Measurements from ENCODE around the gene PLD6.

Gene PLD6

DNA sequence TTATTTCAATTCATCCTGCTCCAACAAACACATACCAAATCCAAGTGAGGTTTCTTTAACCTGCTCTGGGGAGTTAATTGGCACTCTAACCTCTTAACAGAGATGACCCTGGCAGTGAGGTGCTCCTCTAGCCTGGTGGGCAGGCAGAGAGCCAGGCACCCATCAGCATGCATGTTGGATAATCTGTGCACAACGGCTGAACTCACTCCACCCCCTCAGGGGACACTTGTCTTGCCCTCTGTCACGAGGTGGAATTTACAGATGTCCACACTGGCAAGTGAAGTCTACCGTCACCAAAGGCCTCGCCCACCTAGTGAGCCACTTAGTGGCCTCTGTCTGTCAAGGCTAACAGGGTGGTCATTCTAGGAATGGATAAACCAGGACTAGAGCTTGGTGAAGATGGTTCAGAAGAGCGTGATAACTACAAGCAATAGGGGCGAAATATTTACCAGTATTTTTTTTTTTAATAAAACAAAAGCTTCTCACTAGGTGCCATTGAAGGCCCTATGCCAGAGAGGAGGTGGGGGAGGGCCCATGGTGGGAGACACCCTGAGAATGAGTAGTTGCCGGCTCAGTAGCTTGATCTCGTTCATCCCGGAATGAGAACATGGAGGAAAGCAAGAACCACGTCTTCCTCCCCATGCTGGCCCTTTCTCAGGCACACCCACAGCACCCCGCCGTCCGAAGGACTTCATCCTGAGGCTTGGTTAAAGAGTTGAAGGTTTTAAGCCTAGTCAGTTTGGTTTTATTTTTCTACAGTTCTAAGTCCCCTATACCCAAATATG lies 25.2 kb downstream of the PLD6 start:
- TF ChIP-seq ZNF274 (IDR thresholded peaks at IDR 0.05; ENCODE audit: low read depth, low read length): no peak
- H3K4me3 ChIP-seq (ENCODE audit: low read length): no peak overlapping the region

DNA sequence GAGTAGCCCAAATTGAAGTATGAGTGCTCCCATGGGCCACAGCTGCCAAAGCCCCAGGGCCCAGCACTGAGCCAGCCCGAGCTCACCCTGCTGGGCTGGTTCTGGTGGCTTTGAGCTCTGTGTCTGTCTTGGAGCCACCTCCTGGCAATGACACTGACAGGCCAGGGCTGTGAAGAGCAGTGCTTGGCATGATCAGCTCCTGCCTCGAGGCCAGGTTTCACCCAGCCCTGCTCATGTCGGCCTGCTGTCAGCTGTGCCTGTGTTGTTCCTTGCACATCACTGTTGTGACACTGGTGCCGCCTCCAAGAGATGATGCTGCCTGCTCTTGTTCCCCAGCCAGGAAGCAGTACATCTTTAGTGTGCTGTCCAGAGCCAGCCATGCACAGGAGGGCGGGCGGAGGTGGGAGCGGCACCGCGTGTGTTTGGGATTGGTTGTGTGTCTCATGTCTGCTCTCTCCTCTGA lies 26.0 kb downstream of the PLD6 start:
- H3K4me3 ChIP-seq (ENCODE audit: low read length): no peak overlapping the region
- no peak for TF ChIP-seq ZNF274 (IDR thresholded peaks at IDR 0.05; ENCODE audit: low read depth, low read length)

DNA sequence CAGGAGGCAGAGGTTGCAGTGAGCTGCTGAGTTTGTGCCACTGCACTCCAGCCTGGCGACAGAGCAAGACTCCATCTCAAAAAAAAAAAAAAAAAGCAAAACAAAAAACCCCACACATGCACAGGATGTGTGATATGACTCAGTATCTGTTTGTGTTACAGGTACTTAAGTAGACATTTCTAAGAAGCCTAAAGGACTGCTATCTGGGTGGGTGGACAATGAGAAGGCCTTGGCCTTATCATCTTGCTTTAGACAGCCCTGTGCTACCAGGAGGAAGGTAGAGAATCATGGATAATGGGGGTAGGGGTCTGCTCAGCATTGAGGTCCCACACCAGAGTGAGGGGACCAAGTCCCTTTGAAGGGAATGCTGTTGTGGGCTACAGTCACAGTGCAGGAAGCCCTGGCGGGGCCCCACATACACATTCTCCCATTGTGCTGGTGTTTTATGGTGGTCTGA lies 26.7 kb downstream of the PLD6 start:
- no peak for TF ChIP-seq ZNF274 (IDR thresholded peaks at IDR 0.05; ENCODE audit: low read depth, low read length)
- no peak overlapping the region for H3K4me3 ChIP-seq (ENCODE audit: low read length)

DNA sequence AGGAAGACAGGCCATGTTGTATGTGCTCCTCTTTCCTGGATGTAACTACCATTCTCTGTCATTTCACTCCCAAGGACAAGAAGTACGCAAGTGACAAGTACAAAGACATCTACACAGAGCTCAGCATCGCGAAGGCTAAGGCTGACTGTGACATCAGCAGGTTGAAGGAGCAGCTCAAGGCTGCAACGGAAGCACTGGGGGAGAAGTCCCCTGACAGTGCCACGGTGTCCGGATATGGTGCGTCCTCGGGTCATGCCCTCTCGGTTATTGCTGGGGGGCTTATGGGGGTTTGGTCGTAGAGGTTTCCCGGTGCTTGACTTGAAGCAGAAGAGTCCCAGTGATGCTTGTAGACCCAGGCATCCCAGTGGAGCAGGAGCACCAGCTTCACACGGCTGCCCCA lies 29.0 kb downstream of the PLD6 start:
- H3K4me3 ChIP-seq (ENCODE audit: low read length): no peak overlapping the region
- TF ChIP-seq ZNF274 (IDR thresholded peaks at IDR 0.05; ENCODE audit: low read depth, low read length): no peak

DNA sequence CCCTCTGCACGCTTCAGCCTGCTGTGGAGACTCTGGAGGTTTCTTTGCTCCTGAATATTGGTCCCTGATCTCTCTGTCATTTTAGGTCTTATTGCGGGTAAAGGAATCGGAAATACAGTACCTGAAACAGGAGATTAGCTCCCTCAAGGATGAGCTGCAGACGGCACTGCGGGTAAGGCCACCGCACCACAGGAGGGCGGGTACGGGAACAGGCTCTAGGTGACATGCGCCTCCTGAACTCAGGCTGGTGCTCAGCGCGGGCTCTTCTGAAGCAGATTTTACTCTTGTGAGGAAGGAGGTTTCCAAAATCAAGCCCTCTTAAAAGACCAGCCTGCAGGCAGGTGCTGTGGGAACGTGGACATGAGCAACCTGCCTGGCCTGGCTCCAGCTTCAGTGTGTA lies 29.8 kb downstream of the PLD6 start:
- no peak overlapping the region for H3K4me3 ChIP-seq (ENCODE audit: low read length)
- no peak for TF ChIP-seq ZNF274 (IDR thresholded peaks at IDR 0.05; ENCODE audit: low read depth, low read length)

DNA sequence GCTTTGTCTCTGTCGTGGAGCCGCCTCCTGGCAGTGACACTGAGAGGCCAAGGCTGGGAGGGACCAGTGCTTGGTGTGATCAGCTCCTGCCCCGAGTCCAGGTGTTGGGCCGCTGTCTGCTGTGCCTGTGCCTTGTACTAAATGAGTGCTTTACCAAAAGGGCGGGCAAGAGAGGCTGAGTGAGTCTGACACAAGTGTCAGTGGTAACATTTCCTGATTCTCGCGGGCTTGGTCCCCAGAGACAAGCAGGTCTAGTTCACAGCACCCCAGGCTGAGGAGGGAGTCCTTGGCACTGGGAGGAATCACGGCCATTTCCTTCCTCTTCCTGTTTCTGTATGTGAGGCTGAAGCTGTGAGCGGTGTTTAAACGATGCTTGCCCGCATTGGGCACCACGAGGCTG lies 30.2 kb downstream of the PLD6 start:
- TF ChIP-seq ZNF274 (IDR thresholded peaks at IDR 0.05; ENCODE audit: low read depth, low read length): no peak
- no peak overlapping the region for H3K4me3 ChIP-seq (ENCODE audit: low read length)

DNA sequence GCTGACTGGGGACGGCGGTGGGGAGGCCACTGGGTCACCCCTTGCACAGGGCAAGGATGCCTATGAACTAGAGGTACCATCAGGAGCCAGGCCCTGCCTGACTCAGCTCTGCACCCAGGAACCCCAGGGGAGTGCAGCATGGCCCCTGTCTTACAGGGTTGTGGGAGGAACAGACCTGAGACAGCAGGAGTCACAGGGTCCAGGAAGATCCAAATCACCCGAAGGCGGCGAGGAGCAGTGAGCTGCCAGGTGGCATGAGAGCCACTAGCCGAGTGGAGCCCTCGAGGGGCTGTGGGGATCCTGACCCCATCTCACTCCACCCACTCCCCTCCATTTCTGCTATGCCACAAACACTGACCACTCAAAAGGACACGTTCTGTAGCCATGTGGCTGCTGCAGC lies 30.8 kb downstream of the PLD6 start:
- H3K4me3 ChIP-seq (ENCODE audit: low read length): no peak overlapping the region
- TF ChIP-seq ZNF274 (IDR thresholded peaks at IDR 0.05; ENCODE audit: low read depth, low read length): no peak

DNA sequence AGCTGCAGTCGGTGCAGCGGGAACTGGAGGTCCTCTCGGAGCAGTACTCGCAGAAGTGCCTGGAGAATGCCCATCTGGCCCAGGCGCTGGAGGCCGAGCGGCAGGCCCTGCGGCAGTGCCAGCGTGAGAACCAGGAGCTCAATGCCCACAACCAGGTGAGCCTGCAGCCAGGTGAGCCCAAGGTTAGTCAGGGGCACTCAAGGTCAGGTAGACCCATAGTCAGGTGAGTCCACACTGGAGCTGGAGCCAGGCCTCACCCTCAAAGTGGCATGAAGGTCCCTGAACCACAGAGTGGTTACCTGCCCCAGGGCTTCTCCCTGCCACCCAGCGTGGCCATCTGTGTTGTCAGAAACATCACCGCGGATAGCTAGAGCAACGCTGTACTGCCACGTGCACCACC lies 32.2 kb downstream of the PLD6 start:
- H3K4me3 ChIP-seq (ENCODE audit: low read length): no peak overlapping the region
- no peak for TF ChIP-seq ZNF274 (IDR thresholded peaks at IDR 0.05; ENCODE audit: low read depth, low read length)

DNA sequence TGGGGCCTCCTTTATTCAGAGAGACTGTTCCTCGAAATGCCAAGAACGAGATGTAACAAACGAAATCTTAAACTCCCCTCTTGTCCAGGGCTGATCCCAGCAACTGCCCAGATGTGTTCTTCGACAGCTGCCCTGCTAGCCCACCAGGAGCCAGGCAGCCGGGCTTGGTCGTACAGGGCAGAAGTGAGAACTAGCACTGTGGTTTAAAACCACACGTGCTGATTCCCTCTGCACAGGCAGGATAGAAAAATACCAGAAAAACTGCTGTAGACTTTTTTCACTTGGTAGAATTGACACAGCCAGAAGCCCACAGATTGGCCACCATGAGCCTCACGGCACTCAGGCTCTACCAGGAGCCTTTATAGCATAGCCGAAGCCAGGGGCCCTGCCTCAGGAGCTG lies 33.1 kb downstream of the PLD6 start:
- no peak overlapping the region for H3K4me3 ChIP-seq (ENCODE audit: low read length)
- no peak for TF ChIP-seq ZNF274 (IDR thresholded peaks at IDR 0.05; ENCODE audit: low read depth, low read length)

DNA sequence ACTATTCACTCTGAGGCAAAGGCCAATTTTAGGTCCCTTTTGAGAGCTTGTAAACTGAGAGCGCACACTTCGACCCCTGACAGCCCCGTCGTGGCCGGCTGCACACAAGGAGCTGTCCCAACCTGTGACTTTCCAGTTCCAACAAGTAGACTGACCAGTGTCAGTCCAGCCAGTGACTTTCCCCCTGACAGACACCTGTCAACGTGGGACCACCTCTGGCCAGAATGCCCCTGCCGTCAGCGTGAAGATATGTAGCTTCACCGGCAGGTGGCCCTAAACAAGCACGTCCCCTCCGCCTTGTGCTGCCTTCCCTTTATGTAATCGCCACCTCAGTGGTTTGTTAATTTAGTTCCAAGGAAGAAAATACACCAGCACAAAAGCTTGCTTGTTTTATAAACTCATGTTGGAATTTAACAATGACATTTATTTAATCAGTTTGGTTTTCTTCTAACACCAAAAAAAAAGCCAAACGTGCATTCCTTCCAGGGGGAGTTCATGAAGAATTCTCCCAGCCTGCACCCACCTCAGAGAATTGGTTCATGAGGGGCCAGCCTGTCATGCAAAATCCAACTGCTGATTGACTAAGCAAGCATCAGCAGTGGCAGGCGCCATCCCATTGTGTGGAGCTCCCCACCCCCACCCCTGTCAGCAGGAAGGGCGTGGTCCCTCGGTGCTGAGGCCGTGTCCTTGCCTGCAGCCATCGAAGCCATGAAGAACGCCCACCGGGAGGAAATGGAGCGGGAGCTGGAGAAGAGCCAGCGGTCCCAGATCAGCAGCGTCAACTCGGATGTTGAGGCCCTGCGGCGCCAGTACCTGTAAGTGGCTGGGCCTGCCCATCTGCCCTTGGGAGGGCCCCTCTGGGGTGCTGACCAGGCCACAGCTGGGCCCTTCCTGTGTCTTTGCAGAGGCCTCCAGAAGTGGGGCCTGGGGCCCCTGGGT lies 33.9 kb downstream of the PLD6 start:
- no peak overlapping the region for H3K4me3 ChIP-seq (ENCODE audit: low read length)
- no peak for TF ChIP-seq ZNF274 (IDR thresholded peaks at IDR 0.05; ENCODE audit: low read depth, low read length)

DNA sequence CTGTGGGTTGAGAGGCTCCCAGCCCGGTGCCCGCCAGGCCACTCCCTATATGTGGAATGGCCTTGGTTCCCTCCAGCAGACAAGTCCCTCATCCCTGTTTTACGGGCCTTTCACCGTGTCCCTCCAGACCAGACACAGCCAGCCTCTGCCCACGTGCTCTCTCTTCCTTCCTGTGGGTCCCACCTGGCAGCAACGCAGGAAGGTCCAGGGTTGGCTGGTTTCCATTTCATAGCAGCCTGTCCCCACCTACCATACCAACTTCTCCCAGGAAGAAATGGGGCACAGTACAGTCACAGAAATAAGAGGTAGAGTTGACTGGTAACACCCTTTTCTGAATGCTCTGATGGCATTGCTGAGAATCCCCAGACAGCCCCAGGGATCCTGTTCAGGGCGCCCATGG lies 34.9 kb downstream of the PLD6 start:
- TF ChIP-seq ZNF274 (IDR thresholded peaks at IDR 0.05; ENCODE audit: low read depth, low read length): no peak
- H3K4me3 ChIP-seq (ENCODE audit: low read length): no peak overlapping the region

DNA sequence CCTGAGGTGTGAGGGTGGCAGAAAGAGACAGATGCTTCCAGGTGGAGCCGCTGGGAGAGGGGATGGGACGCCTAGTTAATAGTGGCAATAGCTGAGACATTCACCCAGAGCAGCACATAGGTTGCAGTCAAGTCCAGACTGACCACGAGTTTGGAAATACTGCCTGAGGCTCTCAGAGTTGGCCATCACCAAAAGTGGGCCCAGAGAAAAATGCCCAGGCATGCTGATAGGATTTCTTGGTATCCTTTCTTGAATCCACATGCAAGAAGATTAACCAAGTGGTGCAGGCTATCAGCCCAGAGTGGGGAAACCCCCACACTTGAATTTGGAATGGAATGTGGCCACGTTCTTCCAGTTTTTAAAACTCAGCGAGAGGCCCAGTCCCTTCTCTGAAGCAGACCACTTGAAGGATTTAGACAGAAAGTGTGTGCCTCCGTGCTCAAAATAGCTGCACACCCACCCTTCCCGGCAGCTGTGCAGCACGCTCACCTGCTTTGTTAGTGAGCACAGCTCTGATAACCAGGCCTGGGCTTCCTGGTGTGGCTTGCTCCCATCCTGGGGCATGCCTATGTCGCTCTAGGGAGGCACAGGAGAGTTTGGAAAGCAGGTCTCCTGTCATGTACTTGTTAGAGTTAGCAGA lies 35.7 kb downstream of the PLD6 start:
- no peak overlapping the region for H3K4me3 ChIP-seq (ENCODE audit: low read length)
- TF ChIP-seq ZNF274 (IDR thresholded peaks at IDR 0.05; ENCODE audit: low read depth, low read length): no peak

DNA sequence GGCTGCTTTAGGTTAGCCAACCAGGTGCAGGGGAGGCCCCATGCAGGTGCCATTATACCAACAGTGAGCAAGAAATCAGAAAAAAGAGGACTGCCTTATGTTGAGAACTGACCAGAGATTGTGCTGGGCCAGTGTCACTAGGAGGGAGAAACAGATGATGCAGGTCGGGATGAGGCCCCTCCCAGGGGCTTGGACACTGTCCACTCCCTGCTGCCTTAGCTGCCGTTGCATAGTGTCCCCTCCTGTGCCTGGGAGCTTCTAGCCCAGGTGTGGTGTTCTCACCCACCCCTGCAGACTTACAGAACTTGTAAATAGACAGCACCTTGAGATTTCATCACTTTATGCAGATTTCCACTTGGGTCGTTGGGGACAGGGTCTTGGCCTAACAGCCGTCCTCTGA lies 36.7 kb downstream of the PLD6 start:
- no peak overlapping the region for H3K4me3 ChIP-seq (ENCODE audit: low read length)
- no peak for TF ChIP-seq ZNF274 (IDR thresholded peaks at IDR 0.05; ENCODE audit: low read depth, low read length)

DNA sequence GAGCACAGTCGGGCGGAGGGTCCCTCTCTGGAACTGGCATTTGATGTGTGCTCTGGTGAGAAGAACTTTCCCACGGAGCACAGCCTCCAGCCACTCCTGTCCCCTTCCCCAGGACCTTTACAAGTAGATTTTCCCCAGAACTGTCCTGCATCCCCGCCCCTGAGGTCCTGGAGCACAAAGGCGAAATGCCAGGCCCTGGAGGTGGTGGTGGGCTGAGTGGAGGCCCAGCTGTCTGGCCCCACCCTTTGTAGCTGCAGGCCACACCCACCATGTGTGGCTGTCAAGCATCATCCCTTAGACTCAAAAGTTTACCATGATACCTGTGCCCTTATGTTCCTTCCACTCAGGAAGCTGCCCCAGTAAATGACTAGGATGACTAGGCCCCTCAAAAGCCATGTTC lies 37.7 kb downstream of the PLD6 start:
- H3K4me3 ChIP-seq (ENCODE audit: low read length): no peak overlapping the region
- no peak for TF ChIP-seq ZNF274 (IDR thresholded peaks at IDR 0.05; ENCODE audit: low read depth, low read length)
